GM19324 (cell line): Measurements from ENCODE around the gene ZNF532.

Experiments used
- ATAC-seq: cut with Tn5 transposase; IDR thresholded peaks from one replicate; pipeline ENCODE4 v1.9.1; 2021; ENCODE audit warnings: mild to moderate bottlenecking, moderate library complexity; ENCODE audit not compliant: unreplicated experiment, low FRiP score

The ZNF532 gene

GRCh38 chr18:59026364-59026763 is 161.7 kb downstream of the ZNF532 start:
- ATAC-seq: no peak

DNA sequence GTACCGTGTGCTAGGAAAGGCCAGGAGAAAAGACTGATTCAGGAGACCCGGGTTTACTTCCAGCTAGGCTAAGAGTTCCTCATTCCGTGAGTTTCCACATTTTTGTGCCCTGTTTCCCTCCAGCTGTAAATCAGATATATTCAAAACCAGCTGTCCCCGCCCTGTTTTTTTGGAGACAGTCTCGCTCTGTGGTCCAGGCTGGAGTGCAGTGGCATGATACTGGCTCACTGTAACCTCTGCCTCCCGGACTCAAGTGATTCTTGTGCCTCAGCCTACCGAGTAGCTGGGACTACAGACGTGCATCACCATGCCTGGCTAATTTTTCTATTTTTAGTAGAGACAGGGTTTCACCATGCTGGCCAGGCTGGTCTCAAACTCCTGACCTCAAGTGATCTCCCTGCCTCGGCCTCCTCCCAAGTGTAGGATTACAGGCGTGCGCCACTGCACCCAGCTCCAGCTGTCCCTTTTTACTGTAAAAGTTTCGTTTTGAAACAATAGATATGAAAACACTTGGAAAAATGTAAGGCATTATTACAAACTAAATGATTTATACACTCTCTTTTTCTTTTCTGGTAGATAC is 162.2 kb downstream of the ZNF532 start:
- no peak for ATAC-seq

DNA sequence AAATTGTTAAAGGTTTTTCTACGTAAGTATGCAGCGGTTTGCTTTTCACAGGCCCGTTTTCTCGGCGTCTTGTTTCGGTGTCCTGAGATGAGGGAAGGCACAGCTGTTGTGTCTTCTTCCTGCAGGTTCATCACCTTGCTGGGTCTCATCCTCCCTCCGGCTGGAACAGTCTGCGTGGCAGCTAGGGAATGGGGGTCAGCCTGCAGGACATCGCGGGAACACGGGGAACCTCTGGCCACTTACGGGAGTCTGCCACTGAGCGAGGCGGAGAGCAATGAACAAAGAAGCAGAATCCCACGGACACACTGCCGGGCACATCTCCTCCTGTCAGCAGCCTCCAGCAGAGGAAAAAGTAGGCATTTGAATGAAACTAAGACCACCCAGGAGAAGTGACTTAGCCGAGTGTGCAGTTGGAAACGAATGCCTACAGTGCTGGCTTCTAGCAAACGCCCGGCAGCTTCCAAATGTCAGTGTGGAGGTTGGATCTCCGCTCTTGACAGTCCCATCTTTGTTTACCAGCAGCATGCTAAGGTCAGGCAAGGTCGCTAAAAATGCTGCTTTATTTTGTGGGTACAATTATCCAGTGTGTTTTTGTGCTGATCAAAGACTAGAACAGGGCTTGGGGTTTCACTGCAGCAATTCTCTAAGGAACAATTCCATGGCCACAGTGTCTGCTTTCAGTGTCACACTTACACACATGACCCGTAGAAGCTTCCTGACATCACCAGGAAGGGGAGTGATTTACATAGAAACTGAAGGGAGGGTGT is 165.2 kb downstream of the ZNF532 start:
- no peak for ATAC-seq

DNA sequence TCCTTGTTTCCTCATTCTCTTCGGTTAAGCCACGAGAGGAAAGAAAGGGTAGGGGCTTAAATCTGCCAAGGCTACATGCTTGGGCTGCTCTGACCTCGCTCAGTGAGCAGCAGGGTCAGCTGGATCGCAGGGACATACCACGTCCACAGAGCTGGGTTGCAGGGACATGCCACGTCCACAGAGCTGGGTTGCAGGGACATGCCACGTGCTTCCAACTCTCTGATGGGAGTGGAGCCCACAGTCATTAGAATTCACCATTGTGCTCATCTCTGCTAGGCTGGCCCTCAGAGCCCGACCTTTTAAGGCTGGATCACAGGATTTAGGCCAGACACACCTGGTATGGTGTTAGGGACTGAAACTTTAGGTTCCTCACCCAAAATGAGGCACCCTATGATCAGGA is 167.6 kb downstream of the ZNF532 start:
- no peak for ATAC-seq

DNA sequence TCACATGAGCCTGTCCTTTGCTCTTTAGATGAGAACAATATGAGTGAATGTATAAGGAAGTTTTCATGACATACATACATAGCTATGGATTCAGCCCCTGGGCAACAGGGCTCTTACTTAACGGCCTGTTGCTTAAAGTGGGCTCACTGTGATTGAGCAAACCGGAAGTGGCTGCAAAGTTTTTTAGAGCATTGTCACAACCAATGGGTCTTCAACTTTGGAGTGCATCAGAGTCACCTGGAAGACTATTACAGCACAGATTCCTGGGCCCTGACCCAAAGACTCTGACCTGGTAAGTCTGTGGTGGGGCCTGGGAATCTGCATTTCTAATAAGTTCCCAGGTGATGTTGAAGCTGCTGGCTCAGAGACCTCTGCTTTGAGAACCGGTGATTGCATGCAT is 168.7 kb downstream of the ZNF532 start:
- no peak for ATAC-seq

DNA sequence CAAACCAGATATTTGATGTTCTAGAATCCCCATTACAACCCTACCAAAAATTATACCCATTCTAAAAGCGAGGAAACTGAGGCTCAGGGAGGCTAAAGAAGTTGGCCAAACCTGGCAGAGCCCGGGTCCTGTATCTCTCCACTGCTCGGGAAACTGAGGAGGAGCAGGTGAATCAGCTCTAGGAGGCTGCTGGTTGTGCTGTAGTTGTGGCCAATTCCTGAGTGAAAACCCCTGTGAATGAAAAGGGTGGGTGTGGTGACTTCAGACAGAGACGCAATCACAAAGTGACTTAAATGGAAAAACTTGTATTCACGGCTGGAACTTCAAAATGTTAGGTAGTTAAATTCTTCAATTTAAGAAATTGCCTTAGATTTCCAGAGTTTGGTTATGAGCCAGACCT is 169.3 kb downstream of the ZNF532 start:
- no peak for ATAC-seq

GRCh38 chr18:59035591-59035990 is 170.9 kb downstream of the ZNF532 start:
- ATAC-seq: no peak
